ENCODE results near the gene LTN1.
"Not testable (repeated sequence)": the region's sequence is repeated elsewhere in the genome, so short reads cannot be mapped to it uniquely, and the experiment has no call there.

The LTN1 gene

GRCh38 chr21:28992526-28993292 is at the start of gene LTN1:
TSS of gene LTN1 (minus strand) at chr21:28992877. CDS start at chr21:28992805, 72 bp downstream.
- DNase-seq, result peak; percentile 99 to 100

GRCh38 chr21:29034678-29035077 is 42.0 kb upstream of the LTN1 start:
- no peak for DNase-seq

GRCh38 chr21:29033871-29034270 is 41.2 kb upstream of the LTN1 start:
- no peak for DNase-seq

- DNase-seq, result no peak
Measured at GRCh38 chr21:29033301-29033700, 40.6 kb upstream of the LTN1 start.

GRCh38 chr21:29030909-29031308 is 38.2 kb upstream of the LTN1 start:
- DNase-seq, result no peak

- DNase-seq, result no peak
Measured at GRCh38 chr21:29029524-29029923, 36.8 kb upstream of the LTN1 start.

- DNase-seq, result peak; percentile 7 to 16
Measured at GRCh38 chr21:29025328-29025713, 32.6 kb upstream of the LTN1 start.

- peak; percentile 97 to 99 for DNase-seq
Measured at GRCh38 chr21:29024474-29025327, 32.0 kb upstream of the LTN1 start, which contains the start of gene USP16. TSS of gene USP16 (plus strand) at chr21:29024668. CDS start at chr21:29027914, 3,246 bp downstream.

- no peak for DNase-seq
Measured at GRCh38 chr21:29022166-29022565, 29.5 kb upstream of the LTN1 start.

- peak in 1 of 2 donors; percentile 13 for DNase-seq
Measured at GRCh38 chr21:29018540-29018939, 25.9 kb upstream of the LTN1 start.

GRCh38 chr21:29017639-29018237 is 25.1 kb upstream of the LTN1 start:
- peak; percentile 42 to 48 for DNase-seq

GRCh38 chr21:29011236-29011635 is 18.6 kb upstream of the LTN1 start:
- DNase-seq, result not testable (repeated sequence)

- no peak for DNase-seq
Measured at GRCh38 chr21:29008367-29008766, 15.7 kb upstream of the LTN1 start.

GRCh38 chr21:29007810-29008209 is 15.1 kb upstream of the LTN1 start:
- no peak for DNase-seq

GRCh38 chr21:29007135-29007534 is 14.5 kb upstream of the LTN1 start:
- no peak for DNase-seq

- no peak for DNase-seq
Measured at GRCh38 chr21:29005696-29006095, 13.0 kb upstream of the LTN1 start.

GRCh38 chr21:29002442-29003144 is 9.9 kb upstream of the LTN1 start:
- DNase-seq, result peak; percentile 94 to 95

- peak in 1 of 2 donors; percentile 3 for DNase-seq
Measured at GRCh38 chr21:28993293-28993629, 584 bp upstream of the LTN1 start.

- DNase-seq, result no peak
Measured at GRCh38 chr21:28991861-28992525, 684 bp downstream of the LTN1 start.

GRCh38 chr21:28988146-28988545 is 4.5 kb downstream of the LTN1 start:
- DNase-seq, result not testable (repeated sequence)

GRCh38 chr21:28986677-28987076 is 6.0 kb downstream of the LTN1 start:
- DNase-seq, result no peak

GRCh38 chr21:28982637-28983036 is 10.0 kb downstream of the LTN1 start:
- no peak for DNase-seq
